HAP-1 (cell line): Measurements from ENCODE around the gene FGF10.

Source experiments
- DNase-seq, 2 experiments: peaks; one replicate each; pipeline ENCODE4 v3.0.0-alpha.2; 2016 to 2020; ENCODE audit warnings: low spot score in 2 of 2
- H3K27me3 ChIP-seq: fragments of 250-450 bp; sonication (Bioruptor Pico); 2 replicates; pipeline ENCODE4 v1.5.1; 2020; ENCODE audit warnings: low read depth, mild to moderate bottlenecking, moderate library complexity
- H3K36me3 ChIP-seq: fragments of 250-450 bp; sonication (Bioruptor Pico); replicated peaks from 2 replicates; pipeline ENCODE4 v1.5.1; 2020; ENCODE audit warnings: mild to moderate bottlenecking
- H3K4me1 ChIP-seq: fragments of 250-450 bp; sonication (Bioruptor Pico); 2 replicates; pipeline ENCODE4 v1.5.1; 2020; ENCODE audit warnings: mild to moderate bottlenecking
- H3K4me3 ChIP-seq: fragments of 250-450 bp; sonication (Bioruptor Pico); 2 replicates; pipeline ENCODE4 v1.5.1; 2020; ENCODE audit warnings: mild to moderate bottlenecking, moderate library complexity
- H3K9me3 ChIP-seq: fragments of 250-450 bp; sonication (Bioruptor Pico); 2 replicates; pipeline ENCODE4 v1.5.1; 2020; ENCODE audit warnings: mild to moderate bottlenecking, moderate library complexity
- in situ Hi-C: fragments of 300-500 bp; cut with MboI; formaldehyde crosslinking; loops from 3 replicates; pipeline ENCODE4 v1.14.3; 2020; ENCODE audit warnings: low sequenced_read_pairs, inconsistent platforms, mixed read lengths

Gene FGF10

DNA sequence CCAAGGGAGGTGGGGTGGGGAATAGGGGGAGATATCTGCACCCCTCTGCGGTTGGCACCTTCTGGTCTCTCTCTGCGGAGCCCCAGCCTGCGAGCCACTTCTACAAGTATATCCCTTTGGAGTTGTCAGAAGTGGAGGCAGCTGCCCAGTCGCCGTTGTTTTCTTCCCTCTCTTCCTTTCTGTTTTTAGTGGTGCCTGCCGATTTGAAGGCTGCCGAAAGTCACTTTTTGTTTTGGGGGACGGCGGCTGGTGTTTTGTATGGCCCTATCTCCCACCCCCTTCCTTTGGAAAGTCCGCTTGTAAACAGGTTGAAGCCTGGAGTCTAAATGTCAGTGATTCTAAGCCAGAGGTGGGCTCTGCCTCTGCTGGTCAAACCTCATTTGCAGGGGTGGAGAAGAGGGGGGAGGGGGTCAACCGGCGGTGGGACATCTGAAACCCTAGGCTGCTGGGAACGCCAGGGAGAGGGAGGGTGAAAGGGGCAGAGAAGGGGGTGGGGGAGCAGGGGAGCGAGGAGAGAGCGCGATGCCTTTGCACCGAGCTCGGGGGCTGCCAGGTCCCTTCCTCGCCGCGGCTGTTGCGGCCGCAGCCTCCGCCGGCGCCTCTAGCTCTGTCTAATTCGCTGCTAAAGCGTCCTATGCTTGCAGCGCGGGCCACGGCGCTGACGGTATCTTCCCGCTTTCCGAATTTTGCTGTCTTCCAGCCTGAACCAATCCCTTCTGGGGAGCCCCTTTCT lies at the start of gene FGF10:
TSS of gene FGF10 (minus strand) at position 331 of the 733 bp plus-strand sequence. CDS start 738 bp downstream, outside the sequence.
- peak in 1 of 2 experiments; percentile 33 for DNase-seq
- Histone ChIP-seq H3K4me1 (no peaks in the 10 kb centered on the region), H3K36me3 (no peaks in the 10 kb centered on the region), H3K9me3 (no peaks in the 10 kb centered on the region), H3K27me3 (peaks cover 28% of the 10 kb centered on the region), H3K4me3 (peak within 1 kb of the TSS; percentile 11)
- in situ Hi-C loops: no loop called here

DNA sequence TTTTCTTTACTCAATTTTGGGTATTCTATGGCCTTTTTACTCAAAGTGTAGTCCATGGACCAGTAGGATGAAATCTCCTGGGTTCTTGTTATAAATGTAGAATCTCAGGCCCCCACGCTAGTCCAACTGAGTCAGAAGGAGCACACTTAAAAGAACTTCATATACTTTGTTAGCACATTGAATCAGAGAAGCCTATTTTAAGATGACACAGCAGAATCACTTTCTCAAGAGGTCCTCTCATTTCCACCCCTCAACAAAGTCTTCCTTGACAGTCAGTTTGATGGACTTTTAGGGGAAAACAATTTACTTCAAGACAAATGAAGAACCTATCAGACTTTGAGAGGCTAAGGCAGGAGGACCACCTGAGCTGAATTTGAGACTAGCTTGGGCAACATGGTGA lies 37.7 kb upstream of the FGF10 start:
- Histone ChIP-seq H3K9me3 (no peaks in the 10 kb centered on the region), H3K36me3 (no peaks in the 10 kb centered on the region), H3K27me3 (no peaks in the 10 kb centered on the region), H3K4me1 (no peaks in the 10 kb centered on the region), H3K4me3 (no peak overlapping the region)
- in situ Hi-C loops: no loop called here
- no peak for DNase-seq

DNA sequence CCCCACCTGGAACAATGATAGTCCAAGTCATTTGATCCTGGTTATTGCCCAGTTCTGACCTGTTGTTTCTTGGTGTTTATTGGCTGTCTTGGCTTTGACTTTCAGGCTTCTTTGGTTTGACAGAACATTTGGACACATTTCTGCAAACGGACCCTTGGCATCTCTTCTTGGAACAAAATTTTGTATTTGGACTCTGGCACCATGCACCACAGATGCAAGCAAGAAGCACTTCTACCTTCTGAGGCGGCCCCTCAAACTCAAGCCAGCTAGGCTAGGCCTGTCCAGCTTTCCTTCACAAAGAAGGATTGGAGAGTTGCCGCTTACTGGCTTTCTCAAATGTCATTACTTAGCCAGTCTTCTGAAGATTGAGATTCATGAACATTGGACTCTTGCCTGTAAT lies 23.1 kb upstream of the FGF10 start:
- no peaks in the 10 kb centered on the region for H3K4me1 ChIP-seq
- no peak overlapping the region for H3K4me3 ChIP-seq
- no peaks in the 10 kb centered on the region for H3K9me3 ChIP-seq
- no peak for DNase-seq
- H3K27me3 ChIP-seq: no peaks in the 10 kb centered on the region
- no peaks in the 10 kb centered on the region for H3K36me3 ChIP-seq
- in situ Hi-C loops: no loop called here

DNA sequence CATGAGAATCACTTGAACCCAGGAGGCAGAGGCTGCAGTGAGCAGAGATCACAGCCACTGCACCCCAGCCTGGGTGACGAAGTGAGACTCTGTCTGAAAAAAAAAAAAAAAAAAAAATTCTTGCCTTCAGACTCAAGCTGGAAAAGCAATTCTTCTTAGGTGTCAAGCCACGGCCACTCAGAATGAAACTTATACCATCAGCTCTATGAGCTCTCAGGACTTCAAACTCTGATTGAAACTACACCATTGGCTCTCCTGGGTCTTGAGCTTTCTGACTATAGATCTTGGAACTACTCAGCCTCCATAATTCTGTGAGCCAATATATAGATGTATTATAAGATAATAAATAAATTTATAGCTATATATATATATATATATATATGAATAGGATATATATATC lies 12.9 kb upstream of the FGF10 start:
- H3K36me3 ChIP-seq: no peaks in the 10 kb centered on the region

DNA sequence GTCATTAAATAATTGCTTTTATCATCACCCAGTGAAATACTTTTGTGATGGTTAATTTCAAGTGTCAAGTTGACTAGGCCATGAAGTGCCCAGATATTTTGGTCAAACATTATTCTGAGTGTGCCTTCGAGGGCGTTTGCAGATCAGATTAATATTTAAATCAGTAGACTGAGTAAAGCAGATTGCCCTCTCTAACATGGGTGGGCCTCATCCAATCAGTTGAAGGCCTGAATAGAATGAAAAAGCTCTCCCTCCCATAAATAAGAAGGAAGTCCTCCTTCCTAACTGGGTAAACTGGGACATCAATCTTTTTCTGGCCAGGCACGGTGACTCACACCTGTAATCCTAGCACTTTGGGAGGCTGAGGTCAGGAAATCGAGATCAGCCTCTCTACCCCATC lies 12.4 kb upstream of the FGF10 start:
- Histone ChIP-seq H3K4me3 (no peak overlapping the region), H3K4me1 (no peaks in the 10 kb centered on the region), H3K36me3 (no peaks in the 10 kb centered on the region), H3K27me3 (no peaks in the 10 kb centered on the region), H3K9me3 (no peaks in the 10 kb centered on the region)
- DNase-seq: no peak
- in situ Hi-C loops: no loop called here

More for the DNA sequence above, 12.9 kb upstream of the FGF10 start:
- H3K27me3 ChIP-seq: no peaks in the 10 kb centered on the region
- in situ Hi-C loops: no loop called here
- H3K4me1 ChIP-seq: no peaks in the 10 kb centered on the region
- DNase-seq: no peak
- H3K4me3 ChIP-seq: no peak overlapping the region
- no peaks in the 10 kb centered on the region for H3K9me3 ChIP-seq

DNA sequence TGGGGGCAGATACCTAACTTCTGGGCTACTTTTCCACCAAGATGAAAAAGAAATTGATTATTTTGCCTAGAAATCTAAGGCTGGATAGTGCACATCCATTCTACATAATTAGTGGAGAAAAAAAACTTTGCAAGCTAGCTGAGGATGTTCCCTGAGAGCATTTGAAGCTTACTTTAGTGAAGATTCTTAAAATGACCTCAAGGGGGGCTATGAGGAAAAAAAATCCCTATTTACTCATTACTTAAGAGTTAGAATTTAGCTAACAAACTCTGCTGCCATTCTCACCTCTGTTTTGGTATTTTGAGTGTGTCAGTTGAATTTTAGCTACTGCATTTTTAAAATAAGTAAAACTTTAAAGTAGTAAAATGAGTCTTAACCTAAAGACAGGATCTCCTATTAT lies 9.2 kb upstream of the FGF10 start:
- H3K9me3 ChIP-seq: no peaks in the 10 kb centered on the region
- in situ Hi-C loops: no loop called here
- no peak overlapping the region for H3K4me3 ChIP-seq
- no peaks in the 10 kb centered on the region for H3K4me1 ChIP-seq
- H3K36me3 ChIP-seq: no peaks in the 10 kb centered on the region
- no peaks in the 10 kb centered on the region for H3K27me3 ChIP-seq
- DNase-seq: no peak

DNA sequence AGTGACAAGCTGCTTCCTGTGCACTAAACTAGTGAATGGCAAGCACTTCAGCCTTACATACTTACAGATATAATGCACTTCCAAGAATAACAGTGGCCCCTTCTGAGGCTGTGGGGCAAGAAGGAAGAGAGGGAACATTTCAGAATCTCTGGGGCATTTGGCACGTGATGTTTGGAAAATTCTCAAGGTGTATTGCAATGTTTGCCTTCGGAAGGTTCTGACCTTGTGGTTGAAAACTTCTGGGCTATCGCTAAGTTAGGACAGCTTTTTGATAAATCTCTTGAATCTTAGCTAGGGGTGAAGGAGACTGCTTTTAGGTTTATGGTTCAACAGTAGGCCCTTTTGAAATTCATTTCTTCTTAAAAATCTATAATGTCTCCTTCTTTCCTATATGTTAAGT lies 7.1 kb upstream of the FGF10 start:
- H3K9me3 ChIP-seq: no peaks in the 10 kb centered on the region
- in situ Hi-C loops: no loop called here
- H3K4me3 ChIP-seq: no peak overlapping the region
- no peak for DNase-seq
- H3K27me3 ChIP-seq: no peaks in the 10 kb centered on the region
- no peaks in the 10 kb centered on the region for H3K36me3 ChIP-seq
- no peaks in the 10 kb centered on the region for H3K4me1 ChIP-seq

DNA sequence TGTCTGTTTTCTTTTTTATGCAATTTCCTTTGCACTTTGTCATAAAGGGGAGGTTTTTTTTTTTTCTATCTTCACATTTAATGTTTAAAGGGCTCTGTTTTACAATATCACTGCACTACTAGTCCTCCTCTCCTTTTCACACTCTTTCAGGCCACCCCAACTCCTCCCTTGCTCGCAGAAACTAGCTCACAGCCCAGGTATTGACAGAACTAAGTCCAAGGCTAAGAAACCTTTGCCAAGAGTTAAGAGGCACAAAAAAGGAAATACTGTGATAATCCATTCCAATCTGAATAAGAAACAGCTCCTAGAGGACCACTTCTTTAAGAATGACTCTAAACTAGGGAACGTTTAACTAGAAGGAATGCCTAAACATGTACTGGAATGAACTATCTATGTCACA lies 1.1 kb upstream of the FGF10 start:
- peaks cover 28% of the 10 kb centered on the region for H3K27me3 ChIP-seq
- H3K4me1 ChIP-seq: no peaks in the 10 kb centered on the region
- H3K9me3 ChIP-seq: no peaks in the 10 kb centered on the region
- H3K36me3 ChIP-seq: no peaks in the 10 kb centered on the region
- H3K4me3 ChIP-seq: no peak overlapping the region
- DNase-seq: no peak
- in situ Hi-C loops: no loop called here

DNA sequence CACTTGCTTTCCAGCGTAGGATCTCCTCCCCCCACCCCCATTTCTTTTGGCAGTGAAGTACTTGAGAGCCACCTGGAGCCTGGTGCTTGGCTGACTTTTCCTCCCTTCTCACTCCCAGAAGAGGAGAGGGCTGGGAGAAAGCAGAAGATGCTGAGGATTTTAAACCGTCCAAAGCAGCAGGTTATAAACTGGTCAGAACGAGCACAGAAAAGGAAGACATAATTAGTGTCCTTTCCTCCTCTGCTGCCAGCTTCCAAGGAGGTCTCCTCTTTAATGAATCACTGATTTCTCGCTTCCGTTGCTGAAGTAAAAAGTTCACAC lies 563 bp upstream of the FGF10 start:
- peak overlapping the region; percentile 11 for H3K4me3 ChIP-seq
- H3K36me3 ChIP-seq: no peaks in the 10 kb centered on the region
- H3K27me3 ChIP-seq: peaks cover 28% of the 10 kb centered on the region
- in situ Hi-C loops: no loop called here
- no peaks in the 10 kb centered on the region for H3K4me1 ChIP-seq
- H3K9me3 ChIP-seq: no peaks in the 10 kb centered on the region
- DNase-seq: no peak

DNA sequence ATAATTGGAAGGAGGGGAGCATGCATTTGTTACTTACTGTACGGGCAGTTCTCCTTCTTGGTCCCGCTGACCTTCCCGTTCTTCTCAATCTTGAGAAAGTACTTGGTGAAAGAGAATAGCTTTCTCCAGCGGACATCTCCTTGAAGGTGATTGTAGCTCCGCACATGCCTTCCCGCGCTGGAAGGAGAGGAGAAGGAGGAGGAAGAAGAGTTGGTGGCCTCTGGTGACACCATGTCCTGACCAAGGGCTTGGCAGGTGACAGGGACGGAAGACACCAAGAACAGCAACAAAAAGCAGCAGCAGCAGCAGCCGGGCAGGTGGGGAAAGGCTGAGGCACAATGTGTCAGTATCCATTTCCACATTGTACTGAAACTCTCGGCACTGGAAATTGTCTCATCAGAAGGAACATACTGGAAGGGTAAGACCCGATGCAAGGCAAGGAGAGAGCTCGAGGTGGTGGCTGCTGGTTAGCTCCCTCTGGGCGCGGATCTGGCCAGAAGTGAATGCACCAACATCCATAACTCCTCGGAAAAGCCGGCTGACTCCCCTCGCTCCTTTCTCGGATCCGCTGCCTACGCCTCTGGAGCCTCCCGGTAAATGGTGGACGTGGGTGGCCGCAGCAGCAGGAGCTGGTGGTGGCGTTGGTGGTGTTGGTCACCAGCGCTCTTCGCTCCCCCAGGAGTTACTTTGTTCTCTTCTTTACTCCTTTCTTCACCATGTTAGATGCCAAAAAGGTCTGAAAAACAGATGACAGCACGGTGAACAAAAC lies 715 bp downstream of the FGF10 start:
- peaks cover 28% of the 10 kb centered on the region for H3K27me3 ChIP-seq
- no peaks in the 10 kb centered on the region for H3K4me1 ChIP-seq
- no peak for DNase-seq
- no peaks in the 10 kb centered on the region for H3K9me3 ChIP-seq
- H3K36me3 ChIP-seq: no peaks in the 10 kb centered on the region
- no peak overlapping the region for H3K4me3 ChIP-seq
- in situ Hi-C loops: no loop called here

DNA sequence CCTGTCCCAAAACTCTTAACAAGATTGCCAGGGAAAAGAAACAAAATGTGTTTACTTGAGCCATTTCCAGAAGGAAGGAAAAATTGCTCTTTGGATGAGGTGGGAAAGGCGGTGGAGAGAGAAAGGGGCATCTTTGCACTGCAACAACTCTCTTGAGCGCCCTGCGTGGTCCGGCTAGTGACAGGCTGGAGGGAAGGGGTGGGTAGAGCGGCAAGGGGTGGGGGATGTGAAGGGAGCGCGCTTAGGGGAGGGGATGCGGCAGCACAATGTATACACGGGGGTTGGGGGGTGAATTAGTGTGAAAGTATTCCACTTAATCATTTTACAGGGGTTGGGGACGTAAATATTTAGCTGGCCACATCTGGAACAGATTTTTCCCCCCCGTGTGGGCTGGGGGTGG lies 1.3 kb downstream of the FGF10 start:
- no peaks in the 10 kb centered on the region for H3K4me1 ChIP-seq
- no peaks in the 10 kb centered on the region for H3K36me3 ChIP-seq
- H3K4me3 ChIP-seq: no peak overlapping the region
- H3K27me3 ChIP-seq: peaks cover 28% of the 10 kb centered on the region
- no peak for DNase-seq
- in situ Hi-C loops: no loop called here
- H3K9me3 ChIP-seq: no peaks in the 10 kb centered on the region

DNA sequence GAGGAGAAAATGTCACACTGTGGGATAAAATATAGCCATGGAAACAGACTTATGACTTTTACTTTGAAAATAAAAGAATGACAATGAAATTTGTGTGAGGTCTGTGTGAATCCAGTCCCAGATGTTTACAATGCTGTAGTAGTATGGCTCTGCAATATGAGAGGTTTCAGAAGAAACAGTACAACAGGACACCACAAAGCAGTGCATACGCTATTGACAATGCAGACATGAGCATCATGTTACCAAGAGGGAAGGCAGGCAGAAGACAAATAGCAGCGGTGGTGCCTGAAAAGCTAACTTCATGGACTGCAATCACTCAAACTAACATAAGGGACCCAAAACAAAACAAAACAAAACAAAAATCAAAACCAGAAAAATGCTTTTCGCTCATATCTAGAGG lies 1.8 kb downstream of the FGF10 start:
- Histone ChIP-seq H3K4me3 (no peak overlapping the region), H3K4me1 (no peaks in the 10 kb centered on the region), H3K36me3 (no peaks in the 10 kb centered on the region), H3K27me3 (peaks cover 28% of the 10 kb centered on the region), H3K9me3 (no peaks in the 10 kb centered on the region)
- in situ Hi-C loops: no loop called here
- DNase-seq: no peak

DNA sequence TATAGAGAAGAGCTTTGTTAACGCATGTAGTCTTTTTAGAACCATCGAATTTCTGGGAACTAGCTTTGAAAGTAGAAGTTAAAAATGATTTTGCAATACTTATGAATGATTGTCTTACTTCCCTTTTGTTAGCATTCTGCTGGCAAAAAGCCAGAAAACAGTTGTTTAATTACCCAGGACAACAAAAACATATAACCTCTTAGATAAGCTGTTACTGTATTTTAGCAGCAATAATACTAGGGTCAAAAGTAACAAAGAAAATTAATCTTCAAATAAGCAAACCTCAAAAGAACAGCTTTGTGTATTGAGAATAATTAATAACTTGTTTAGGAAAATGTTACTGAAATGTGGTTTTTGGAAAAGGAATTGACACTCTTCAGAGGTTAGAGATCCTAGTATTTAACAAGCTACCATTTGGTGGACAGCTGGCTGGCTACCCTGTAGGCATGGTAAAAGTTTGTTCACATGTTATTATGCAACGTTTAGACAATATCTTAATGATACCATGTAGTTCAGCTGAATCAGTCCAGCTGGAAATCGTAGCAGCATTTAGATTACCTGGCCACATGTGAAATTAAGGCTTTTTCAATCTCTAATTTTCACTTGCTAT lies 3.8 kb downstream of the FGF10 start:
- Histone ChIP-seq H3K9me3 (no peaks in the 10 kb centered on the region), H3K27me3 (peaks cover 28% of the 10 kb centered on the region), H3K4me1 (no peaks in the 10 kb centered on the region), H3K36me3 (no peaks in the 10 kb centered on the region), H3K4me3 (no peak overlapping the region)
- in situ Hi-C loops: no loop called here
- DNase-seq: no peak

DNA sequence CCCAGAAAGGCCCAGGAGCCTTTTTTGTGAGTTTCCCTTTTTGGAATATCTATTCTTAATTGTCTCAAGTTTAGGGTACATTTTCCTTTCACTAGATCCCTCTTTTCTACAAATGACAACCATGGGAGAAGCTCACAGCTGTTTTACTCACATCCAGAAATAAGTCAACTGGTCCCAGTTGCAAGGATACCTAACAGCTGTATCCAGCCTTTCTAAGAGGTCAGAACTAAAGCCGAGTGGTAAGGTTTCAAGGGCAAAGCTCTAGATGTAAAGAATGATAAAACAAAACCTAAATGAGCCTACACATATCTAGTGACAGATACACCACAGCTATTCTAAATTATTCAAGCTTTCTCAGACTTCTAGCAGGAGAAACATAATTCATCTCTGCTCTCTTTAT lies 4.4 kb downstream of the FGF10 start:
- no peak overlapping the region for H3K4me3 ChIP-seq
- in situ Hi-C loops: no loop called here
- H3K4me1 ChIP-seq: no peaks in the 10 kb centered on the region
- no peaks in the 10 kb centered on the region for H3K9me3 ChIP-seq
- no peaks in the 10 kb centered on the region for H3K36me3 ChIP-seq
- no peak for DNase-seq
- peaks cover 25% of the 10 kb centered on the region for H3K27me3 ChIP-seq
